Right lobe of liver (tissue), 6 donors: ENCODE results near the gene LBX2. TPM values are rescaled to one million over a fixed set of nuclear protein-coding genes. Genes with fewer than 3 reads are reported as not detected.
"Not testable (repeated sequence)": the region's sequence is repeated elsewhere in the genome, so short reads cannot be mapped to it uniquely, and the experiment has no call there.

ENCODE experiments used
- ATAC-seq, 4 donors: fragments of 200-7000 bp; cut with Tn5 transposase; one replicate each; pipeline ENCODE4 v1.9.1; 2020; ENCODE audit warnings: mild to moderate bottlenecking in 4 of 4, moderate library complexity in 4 of 4
- DNase-seq, 3 donors: peaks; one replicate each; pipeline ENCODE4 v3.0.0-alpha.2; 2020
- H3K27ac ChIP-seq, 3 donors: fragments of 200-600 bp; one replicate each; pipeline ENCODE4 v1.8.0; 2022
- H3K27me3 ChIP-seq, 2 donors: fragments of 200-600 bp; one replicate each; pipeline ENCODE4 v1.8.0; 2022
- H3K36me3 ChIP-seq, 4 donors: fragments of 200-600 bp; sonication (generic) in 1 of 4; one replicate each; pipeline versions ENCODE4 v1.5.1 to v1.8.0; 2017 to 2022; ENCODE audit warnings: control low read depth in 1 of 4
- H3K4me1 ChIP-seq, 4 donors: fragments of 200-600 bp; sonication (generic) in 1 of 4; one replicate each; pipeline versions ENCODE4 v1.5.1 to v1.8.0; 2017 to 2022; ENCODE audit warnings: control low read depth in 1 of 4
- H3K4me3 ChIP-seq, 3 donors: fragments of 200-600 bp; one replicate each; pipeline ENCODE4 v1.8.0; 2022
- H3K9me3 ChIP-seq, 4 donors: fragments of 200-600 bp; sonication (generic) in 1 of 4; one replicate each; pipeline versions ENCODE4 v1.5.1 to v1.8.0; 2017 to 2022; ENCODE audit warnings: control low read depth in 1 of 4
- CTCF ChIP-seq, 4 donors: fragments of 200-600 bp in 3 of 4; fragments of 450-650 bp in 1 of 4; IDR thresholded peaks; one replicate each; pipeline versions ENCODE4 v1.5.1 to v1.8.0; 2016 to 2022; ENCODE audit warnings: antibody characterized with exemption in 4 of 4, mild to moderate bottlenecking in 2 of 4
- POLR2A ChIP-seq: fragments of 450-650 bp; IDR thresholded peaks from one replicate; pipeline ENCODE4 v1.6.1; 2017; ENCODE audit warnings: antibody characterized with exemption, mild to moderate bottlenecking
- WGBS: methylation state at CpG from one replicate; pipeline ENCODE4 v1.1.6; 2018; ENCODE audit warnings: low coverage, low lambda C conversion rate; ENCODE audit not compliant: insufficient coverage; ENCODE audit errors: missing lambda C conversion rate; 5-methylcytosine and 5-hydroxymethylcytosine counted together
- intact Hi-C, 2 donors: fragments of 100-400 bp; cut with DNase I; formaldehyde crosslinking; loops; one replicate each; pipeline versions ENCODE4 v1.11.2 to v1.14.1; 2022
- total RNA-seq, 6 experiments: library from RNA; depleted of rRNA in 2 of 6; stranded (reverse); fragments of >200 nt in 2 of 6; fragmentation: NEBNext Ultra II Directional in 3 of 6; extraction: Animal tissue kit (Norgen Biotek cat#: 25700) in 3 of 6; gene quantifications; one replicate each; pipeline versions ENCODE4 v1.1.0 to v1.2.4, GENCODE V29; 2016 to 2023
- donor health status: DM: no; HTN: yes; CAD: no.
- donor health status: DM: no; HTN: no; CAD: no.
- donor health status: DM: no; HTN: no; CAD: no.
- donor health status: DM: no; HTN: yes; CAD: no.
- donor health status: DM: no; HTN: yes; CAD: no.

Gene LBX2
- total RNA-seq, 6 experiments from 2014 or later: 1.4 to 8.4 (median 5.8) TPM

- peak; percentile 63 to 77 (median 70) for ATAC-seq
- 50% methylated on average over 9 of the region's 9 CpGs for WGBS
- Histone ChIP-seq H3K9me3 (no peaks in the 10 kb centered on the region), H3K4me1 (peaks cover 0 to 82% (median 32%) of the 10 kb centered on the region in 4 donors), H3K27me3 (no peaks in the 10 kb centered on the region), H3K4me3 (peak overlapping the region in 2 of 3 donors; percentile 23 to 47), H3K36me3 (peaks cover 0 to 40% (median 9%) of the 10 kb centered on the region in 4 donors), H3K27ac (peak overlapping the region; percentile 22 to 79 (median 73))
- peak in 2 of 3 donors; percentile 71 to 87 for DNase-seq
- TF ChIP-seq POLR2A (no peak), CTCF (IDR thresholded peaks at IDR 0.05) (no peak)
- intact Hi-C loops: loop anchor here in 1 of 2 donors (5.0 kb wide), 1 partner anchor 38 kb away; the partner anchor contains the start of genes AUP1, DQX1 and HTRA2
Observed at GRCh38 chr2:74488643-74489481, 10.5 kb downstream of the LBX2 start.

- no peak overlapping the region for H3K4me3 ChIP-seq
- intact Hi-C loops: loop anchor here in 1 of 2 donors (5.0 kb wide), 1 partner anchor 41 kb away; the partner anchor contains the start of genes AUP1, DQX1 and HTRA2
- TF ChIP-seq CTCF (IDR thresholded peaks at IDR 0.05) (no peak), POLR2A (no peak)
- peak overlapping the region in 1 of 3 donors; percentile 57 for H3K27ac ChIP-seq
- H3K36me3 ChIP-seq: peaks cover 0 to 15% (median 1%) of the 10 kb centered on the region in 4 donors
- H3K9me3 ChIP-seq: no peaks in the 10 kb centered on the region
- ATAC-seq (peak in 2 of 4 donors; percentile 11 to 27), DNase-seq (no peak)
- WGBS: 51% methylated on average over 2 of the region's 2 CpGs
- H3K4me1 ChIP-seq: peaks cover 0 to 70% (median 23%) of the 10 kb centered on the region in 4 donors
- no peaks in the 10 kb centered on the region for H3K27me3 ChIP-seq
Observed at GRCh38 chr2:74486141-74486540, 13.3 kb downstream of the LBX2 start.

GRCh38 chr2:74483675-74484164, 15.7 kb downstream of the LBX2 start:
- peaks cover 0 to 16% (median 2%) of the 10 kb centered on the region in 4 donors for H3K36me3 ChIP-seq
- H3K4me3 ChIP-seq: peak overlapping the region; percentile 93 to 99 (median 97)
- ATAC-seq, DNase-seq, intact Hi-C loops, H3K27me3 ChIP-seq, H3K9me3 ChIP-seq: not testable (repeated sequence)
- peak overlapping the region in 1 of 3 donors; percentile 84 for H3K27ac ChIP-seq
- 64% methylated on average over 17 of the region's 19 CpGs for WGBS
- peaks cover 0 to 55% (median 19%) of the 10 kb centered on the region in 4 donors for H3K4me1 ChIP-seq

GRCh38 chr2:74482801-74483674, 16.4 kb downstream of the LBX2 start, which contains the start of the genes CCDC142 and TTC31:
TSS of gene CCDC142 (minus strand) at chr2:74482998. CDS start at chr2:74482837, 161 bp downstream.
TSS of gene TTC31 (plus strand) at chr2:74483081. CDS start at chr2:74483096, 15 bp downstream.
- H3K27me3 ChIP-seq: no peaks in the 10 kb centered on the region
- H3K36me3 ChIP-seq: peaks cover 0 to 16% (median 2%) of the 10 kb centered on the region in 4 donors
- H3K9me3 ChIP-seq: no peaks in the 10 kb centered on the region
- ATAC-seq (peak; percentile 92 to 95 (median 93)), DNase-seq (peak; percentile 95 to 97 (median 96))
- intact Hi-C loops: no loop called here
- peak within 1 kb of the TSS; percentile 71 to 84 (median 80) for H3K27ac ChIP-seq
- under 1% methylated on average over 35 of the region's 50 CpGs for WGBS
- peak; percentile 88 to 92 (median 90) for TF ChIP-seq CTCF (IDR thresholded peaks at IDR 0.05)
- peak; percentile 57 for TF ChIP-seq POLR2A
- H3K4me3 ChIP-seq: peak within 1 kb of the TSS; percentile 93 to 99 (median 97)
- peaks cover 0 to 48% (median 16%) of the 10 kb centered on the region in 4 donors for H3K4me1 ChIP-seq
